HepG2 (cell line): ENCODE measurements around the gene FBP1.

Experiments used
- ATF6 ChIP-seq: sonication (generic); formaldehyde crosslinking; conservative IDR thresholded peaks from 2 replicates; pipeline ENCODE4 v1.4.0; 2020; ENCODE audit warnings: missing genetic modification reagents
- CTCF ChIP-seq: sonication (generic); formaldehyde crosslinking; IDR thresholded peaks from 2 replicates; pipeline ENCODE4 v1.5.0; 2020; ENCODE audit warnings: mild to moderate bottlenecking, missing genetic modification reagents, moderate library complexity
- E2F1 ChIP-seq: sonication (generic); formaldehyde crosslinking; IDR thresholded peaks from 2 replicates; pipeline ENCODE4 v1.5.0; 2020; ENCODE audit warnings: missing genetic modification reagents
- EZH2 ChIP-seq: conservative IDR thresholded peaks from 2 replicates; pipeline ENCODE4 v1.6.1; 2012; ENCODE audit warnings: mild to moderate bottlenecking, low read depth, low read length, moderate library complexity
- FOXK1 ChIP-seq: sonication (generic); formaldehyde crosslinking; IDR thresholded peaks from 2 replicates; pipeline ENCODE4 v1.4.0; 2020; ENCODE audit warnings: low read depth, missing genetic modification reagents, borderline replicate concordance
- HES4 ChIP-seq: sonication (generic); formaldehyde crosslinking; IDR thresholded peaks from 2 replicates; pipeline ENCODE4 v1.9.0; 2021; ENCODE audit warnings: mild to moderate bottlenecking, missing genetic modification reagents, borderline replicate concordance
- RNF2 ChIP-seq: fragments of 450-650 bp; conservative IDR thresholded peaks from 2 replicates; pipeline ENCODE4 v1.6.1; 2016; ENCODE audit warnings: low read depth
- RXRA ChIP-seq: sonication (generic); formaldehyde crosslinking; IDR thresholded peaks from 2 replicates; pipeline ENCODE4 v1.5.1; 2020; ENCODE audit warnings: missing genetic modification reagents
- TBX2 ChIP-seq: sonication (generic); formaldehyde crosslinking; IDR thresholded peaks from 2 replicates; pipeline ENCODE4 v1.5.0; 2020; ENCODE audit warnings: missing genetic modification reagents, mild to moderate bottlenecking, borderline replicate concordance
- USF2 ChIP-seq, 2 experiments: sonication (generic) in 1 of 2; formaldehyde crosslinking in 1 of 2; IDR thresholded peaks; 2 replicates each; pipeline versions ENCODE4 v1.5.1 to v1.6.1; 2011 to 2020; ENCODE audit warnings: borderline replicate concordance in 1 of 2, low read depth in 1 of 2, low read length in 1 of 2, mild to moderate bottlenecking in 1 of 2, missing genetic modification reagents in 1 of 2, moderate library complexity in 1 of 2
- ZHX1 ChIP-seq: sonication (generic); formaldehyde crosslinking; IDR thresholded peaks from 2 replicates; pipeline ENCODE4 v1.8.1; 2022; ENCODE audit warnings: low read depth, mild to moderate bottlenecking, missing genetic modification reagents
- ZNF225 ChIP-seq: sonication (generic); formaldehyde crosslinking; IDR thresholded peaks from 2 replicates; pipeline ENCODE4 v1.4.0; 2020; ENCODE audit warnings: mild to moderate bottlenecking, missing genetic modification reagents
- ZNF512B ChIP-seq: sonication (generic); formaldehyde crosslinking; IDR thresholded peaks from 2 replicates; pipeline ENCODE4 v1.5.1; 2020; ENCODE audit warnings: missing genetic modification reagents, mild to moderate bottlenecking, borderline replicate concordance

GRCh38 chr9:94600715-94601114 lies 38.6 kb downstream of the FBP1 start:
- TF ChIP-seq HES4 (CRISPR knock-in tag) (no peak), E2F1 (CRISPR knock-in tag) (no peak), CTCF (CRISPR knock-in tag) (no peak), ZHX1 (CRISPR knock-in tag) (no peak), ZNF225 (CRISPR knock-in tag) (no peak), RNF2 (no peak), FOXK1 (CRISPR knock-in tag) (no peak), TBX2 (no peak), USF2 (IDR thresholded peaks at IDR 0.05; ENCODE audit: low read depth, low read length) (no peak), USF2 (CRISPR knock-in tag; IDR thresholded peaks at IDR 0.05; ENCODE audit: borderline replicate concordance) (no peak), RXRA (CRISPR knock-in tag) (no peak), EZH2 (no peak), ATF6 (CRISPR knock-in tag) (no peak), ZNF512B (CRISPR knock-in tag) (no peak)
